K562 (cell line): ENCODE data around the gene LHX5. TPM values are rescaled to one million over a fixed set of nuclear protein-coding genes. Genes with fewer than 3 reads are reported as not detected.
A peak's percentile ranks its signal among the peaks of the same experiment; 100 is the strongest.

Source experiments
- ATAC-seq: fragments of 200-7000 bp; cut with Tn5 transposase; 3 replicates; pipeline ENCODE4 v1.9.1; 2020; ENCODE audit warnings: moderate library complexity
- BruUV-seq: library from RNA; stranded (reverse); fragments of 400-500 nt; replicated peaks from 2 replicates; lab custom pipeline; 2021; lab: Mats Ljungman, UMichigan
- CTCF ChIA-PET: fragments of 300-600 bp; formaldehyde crosslinking; extraction: SDS; loops from one replicate; lab custom pipeline; 2021; ENCODE audit warnings: low intra/inter-chr PET ratio; lab: Yijun Ruan, JAX
- POLR2A ChIA-PET: fragments of 300-600, 350-650 bp; sonication (Branson Sonifier 250); formaldehyde crosslinking; extraction: SDS; loops from one replicate; lab custom pipeline; 2021; ENCODE audit warnings: antibody characterized with exemption, inconsistent platforms; lab: Yijun Ruan, JAX
- DNase-seq, 4 experiments: peaks; one replicate each; pipeline versions ENCODE4 v3.0.0 to v3.0.0-alpha.2; 2011 to 2018; ENCODE audit warnings: low spot score in 3 of 4, mixed read lengths in 3 of 4; ENCODE audit errors: extremely low read depth in 1 of 4
- FAIRE-seq: peaks from 2 replicates; lab custom pipeline; 2011; peaks lifted over from hg19 to GRCh38; lab: Jason Lieb, UNC
- H2AFZ ChIP-seq: 2 replicates; pipeline ENCODE4 v1.6.0; 2011; ENCODE audit warnings: low read depth, low read length, control low read depth, inconsistent platforms
- H3K27ac ChIP-seq: fragments of 200-600 bp; 3 replicates; pipeline ENCODE4 v1.8.0; 2011; ENCODE audit warnings: low read depth, mild to moderate bottlenecking, control low read depth, inconsistent platforms, low read length, moderate library complexity, mixed read lengths; ENCODE audit errors: extremely low read depth
- H3K27me3 ChIP-seq, 2 experiments: fragments of 300-600 bp in 1 of 2; 2 replicates in 1 of 2; 3 replicates in 1 of 2; pipeline versions ENCODE4 v1.6.0 to v1.8.0; 2011; ENCODE audit warnings: inconsistent platforms in 2 of 2, low read length in 2 of 2, mild to moderate bottlenecking in 1 of 2, mixed read lengths in 1 of 2, moderate library complexity in 1 of 2; ENCODE audit not compliant: control insufficient read depth in 2 of 2, insufficient read depth in 2 of 2
- H3K36me3 ChIP-seq: fragments of 300-600 bp; 3 replicates; pipeline ENCODE4 v1.8.0; 2011; ENCODE audit warnings: mild to moderate bottlenecking, low read length, inconsistent platforms; ENCODE audit not compliant: control insufficient read depth, insufficient read depth
- H3K4me1 ChIP-seq, 2 experiments: fragments of 200-600 bp in 1 of 2; replicated peaks in 1 of 2; 2 replicates in 1 of 2; 3 replicates in 1 of 2; pipeline versions ENCODE4 v1.5.1 to v1.8.0; 2011; ENCODE audit warnings: inconsistent platforms in 2 of 2, low read length in 2 of 2, mild to moderate bottlenecking in 1 of 2, mixed read lengths in 1 of 2, moderate library complexity in 1 of 2; ENCODE audit not compliant: control insufficient read depth in 2 of 2, insufficient read depth in 2 of 2
- H3K4me2 ChIP-seq: 2 replicates; pipeline ENCODE4 v1.6.1; 2011; ENCODE audit warnings: low read length, control low read depth, inconsistent platforms, mixed read lengths; ENCODE audit not compliant: insufficient read depth
- H3K4me3 ChIP-seq: fragments of 200-600 bp; sonication (generic), shearing (Covaris generic); 2 replicates; pipeline ENCODE4 v1.5.1; 2016; ENCODE audit warnings: control low read depth, inconsistent platforms
- H3K79me2 ChIP-seq: fragments of 200-600 bp; 3 replicates; pipeline ENCODE4 v1.8.0; 2011; ENCODE audit warnings: low read length, inconsistent platforms; ENCODE audit not compliant: control insufficient read depth, insufficient read depth
- H3K9ac ChIP-seq, 2 experiments: 2 replicates each; pipeline versions ENCODE4 v1.6.0 to v1.6.1; 2011; ENCODE audit warnings: low read depth in 2 of 2, low read length in 2 of 2, control low read depth in 1 of 2, inconsistent platforms in 1 of 2, mild to moderate bottlenecking in 1 of 2, mixed read lengths in 1 of 2; ENCODE audit not compliant: insufficient read depth in 1 of 2
- H3K9me1 ChIP-seq: one replicate; pipeline ENCODE4 v1.6.0; 2011; ENCODE audit warnings: inconsistent platforms, mild to moderate bottlenecking, low read length, moderate library complexity; ENCODE audit not compliant: control insufficient read depth, insufficient read depth
- H3K9me3 ChIP-seq: replicated peaks from 2 replicates; pipeline ENCODE4 v1.5.1; 2011; ENCODE audit warnings: low read depth, low read length, inconsistent platforms; ENCODE audit not compliant: control insufficient read depth, insufficient read depth
- H4K20me1 ChIP-seq: replicated peaks from 2 replicates; pipeline ENCODE4 v1.6.1; 2011; ENCODE audit warnings: low read length, inconsistent platforms, mixed read lengths; ENCODE audit not compliant: control insufficient read depth, insufficient read depth
- RCOR1 ChIP-seq, 2 experiments: IDR thresholded peaks; 2 replicates each; pipeline ENCODE4 v1.6.1; 2012; ENCODE audit warnings: low read depth in 2 of 2, low read length in 2 of 2, borderline replicate concordance in 1 of 2, improper control_type of control experiment in 1 of 2
- REST ChIP-seq, 2 experiments: fragments of 450-650 bp; formaldehyde crosslinking in 1 of 2; IDR thresholded peaks; 2 replicates each; pipeline versions ENCODE4 v1.4.0 to v1.6.1; 2014 to 2020; ENCODE audit warnings: mild to moderate bottlenecking in 2 of 2, borderline replicate concordance in 1 of 2, low read depth in 1 of 2
- WGBS: fragments of 100-300 bp; shearing (Covaris generic); methylation state at CpG from one replicate; pipeline ENCODE4 v1.1.6; 2016; ENCODE audit warnings: low coverage, mixed read lengths; ENCODE audit not compliant: insufficient coverage; ENCODE audit errors: missing lambda C conversion rate; 5-methylcytosine and 5-hydroxymethylcytosine counted together
- in situ Hi-C: fragments of 300-500 bp; cut with MboI; formaldehyde crosslinking; loops from 4 replicates; pipeline ENCODE4 v1.15.0; 2018; ENCODE audit warnings: inconsistent platforms, mixed read lengths
- intact Hi-C: fragments of 100-400 bp; cut with micrococcal nuclease; formaldehyde crosslinking; loops from 2 replicates; pipeline ENCODE4 v1.14.2; 2022
- polyA plus RNA-seq, 8 experiments: library from polyadenylated mRNA; depleted of rRNA in 4 of 8; stranded (reverse) in 5 of 8; unstranded in 3 of 8; fragments of >200 nt; fragmentation: Nextera tagmentation in 2 of 8; fragmentation: Illumina TruSeq in 1 of 8; extraction: Ambion mirVana in 2 of 8; extraction: Trizol in 1 of 8; gene quantifications; 2 replicates each; pipeline versions ENCODE4 v1.2.1 to v1.2.3, GENCODE V29; 2011 to 2014; ENCODE audit warnings: inconsistent platforms in 1 of 8, missing spikeins in 1 of 8
- total RNA-seq, 7 experiments: library from RNA; depleted of rRNA in 6 of 7; stranded (reverse); fragments of >200 nt in 6 of 7; fragmentation: Illumina TruSeq in 2 of 7; extraction: Trizol in 2 of 7; gene quantifications; 2 replicates each; pipeline versions ENCODE4 v1.2.1 to v1.2.3, GENCODE V29; 2011 to 2021; ENCODE audit warnings: low replicate concordance in 1 of 7

LHX5 gene
- total and polyA plus RNA-seq, 9 of the 15 experiments (the other 6 are each of a cell fraction or from before 2014, with no cell fraction given): 0.04 to 0.17 (median 0.05) TPM; not detected in 6

GRCh38 chr12:113435367-113435766 lies 36.3 kb downstream of the LHX5 start:
- ChIA-PET POLR2A (interaction anchor here (0.6 kb wide), 1 partner anchor 208 kb away, joined by 3 read pairs; no protein-coding TSS in a partner anchor), CTCF (no interaction called here)
- DNase-seq (no peak), ATAC-seq (no peak), FAIRE-seq (no peak)
- no TSS peak for BruUV-seq
- Histone ChIP-seq H3K4me3 (no peak overlapping the region), H3K9ac (no peak overlapping the region), H3K4me2 (no peak overlapping the region), H4K20me1 (no peaks in the 10 kb centered on the region), H3K9me1 (no peaks in the 10 kb centered on the region), H3K27me3 (peaks cover 3 to 18% of the 10 kb centered on the region in 2 experiments; a peak in 3 of 5 replicates), H3K4me1 (peaks cover 0 to 3% of the 10 kb centered on the region in 2 experiments; a peak in 1 of 5 replicates), H3K9me3 (no peaks in the 10 kb centered on the region), H3K36me3 (no peaks in the 10 kb centered on the region), H3K27ac (no peak overlapping the region), H3K79me2 (no peaks in the 10 kb centered on the region), H2AFZ (no peak overlapping the region)
- intact Hi-C loops (no loop called here), in situ Hi-C loops (no loop called here)
- WGBS: 7% methylated on average over 3 of the region's 5 CpGs
- TF ChIP-seq REST (IDR thresholded peaks at IDR 0.05; ENCODE audit: borderline replicate concordance) (0 out of 2 replicates have a peak, but pooled peaks have one; percentile 8), REST (CRISPR knock-in tag; IDR thresholded peaks at IDR 0.05; ENCODE audit: low read depth) (no peak), RCOR1 (IDR thresholded peaks at IDR 0.05; ENCODE audit: borderline replicate concordance in 1 of 2, low read depth in 2 of 2, low read length in 2 of 2) (no peak)
